Measurements from ENCODE around the gene NCOR1. TPM values are rescaled to one million over a fixed set of nuclear protein-coding genes. Genes with fewer than 3 reads are reported as not detected.
A peak's percentile ranks its signal among the peaks of the same experiment; 100 is the strongest.
"Not testable (repeated sequence)": the region's sequence is repeated elsewhere in the genome, so short reads cannot be mapped to it uniquely, and the experiment has no call there.

The NCOR1 gene
- polyA plus RNA-seq (2013, experiment 1 of 2; ENCODE audit: insufficient read length) = 66.8 TPM
- 47.8 TPM for polyA plus RNA-seq (2013, experiment 2 of 2; ENCODE audit: insufficient read length)

DNA sequence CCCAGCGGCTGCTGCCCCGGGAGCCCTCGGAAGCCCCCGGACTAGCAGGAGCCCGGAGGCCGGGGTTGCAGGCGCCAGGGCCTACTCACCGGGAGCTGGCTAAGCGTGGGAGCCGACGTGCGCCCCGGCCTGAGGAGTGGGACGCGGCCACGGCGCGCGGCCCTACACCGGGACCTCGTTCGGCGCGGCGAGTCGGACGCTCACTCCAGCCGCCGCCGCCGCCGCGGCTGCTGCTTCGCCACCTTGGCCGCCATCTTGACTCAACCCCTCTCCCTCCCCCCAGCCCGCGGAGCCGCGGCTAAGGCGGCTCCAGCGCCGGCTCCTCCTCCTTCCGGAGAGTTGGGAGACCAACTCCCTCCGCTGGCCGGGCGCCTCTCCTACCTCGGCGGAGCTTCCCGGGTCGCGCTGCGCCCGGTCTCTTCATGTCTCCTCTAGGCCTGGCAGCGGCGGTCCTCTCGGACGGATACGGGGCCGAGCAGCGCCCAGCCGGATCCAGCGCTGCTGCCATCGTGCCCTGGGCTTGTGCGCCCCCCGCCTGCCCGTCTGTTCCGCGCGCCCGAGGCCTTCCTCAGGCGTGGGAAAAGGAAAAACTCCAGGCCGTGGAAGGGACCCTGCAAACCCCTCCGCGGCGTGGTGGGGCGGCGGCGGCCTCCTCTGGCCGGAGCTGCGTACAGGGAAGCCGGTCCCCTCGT, at the start of gene NCOR1:
Gene NCOR1 (minus strand): TSS at position 262 of the 692 bp plus-strand sequence. CDS start 20,965 bp downstream, outside the sequence.
- peak; percentile 95 for DNase-seq

DNA sequence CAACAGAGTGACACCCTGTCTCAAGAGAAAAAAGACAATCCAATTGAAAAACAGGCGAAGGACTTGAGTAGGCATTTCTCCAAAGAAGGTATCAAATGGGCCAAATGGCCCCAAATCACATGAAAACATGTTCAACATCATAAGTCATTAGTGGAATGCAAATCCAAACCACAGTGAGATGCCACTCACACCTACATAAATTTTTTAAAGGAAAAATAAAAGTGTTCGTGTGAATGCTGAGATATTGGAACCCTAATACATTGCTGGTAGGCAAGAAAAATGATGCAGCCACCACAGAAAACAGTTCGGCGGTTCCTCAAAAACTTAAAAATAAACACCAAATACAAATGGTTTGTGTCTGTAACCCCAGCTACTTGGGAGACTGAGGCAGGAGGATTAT, 46.9 kb upstream of the NCOR1 start:
- no peak for DNase-seq

DNA sequence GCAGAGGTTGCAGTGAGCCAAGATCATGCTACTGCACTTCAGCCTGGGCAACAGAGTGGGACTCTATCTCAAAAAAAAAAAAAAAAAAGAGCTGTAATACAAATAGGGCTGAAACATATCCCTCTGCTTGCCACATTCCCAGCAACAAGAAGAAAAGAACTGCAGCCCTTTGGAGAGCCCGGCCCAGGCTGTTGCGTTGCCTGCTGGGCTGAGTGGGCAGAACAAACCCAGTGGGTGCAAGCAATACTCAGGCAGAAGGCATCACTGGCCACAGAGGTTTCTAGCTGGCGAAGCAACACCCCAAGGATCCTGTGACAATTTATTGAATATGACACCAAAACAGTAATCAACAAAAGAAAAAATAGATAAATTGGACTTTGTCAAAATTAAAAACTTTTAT, 45.7 kb upstream of the NCOR1 start:
- no peak for DNase-seq

DNA sequence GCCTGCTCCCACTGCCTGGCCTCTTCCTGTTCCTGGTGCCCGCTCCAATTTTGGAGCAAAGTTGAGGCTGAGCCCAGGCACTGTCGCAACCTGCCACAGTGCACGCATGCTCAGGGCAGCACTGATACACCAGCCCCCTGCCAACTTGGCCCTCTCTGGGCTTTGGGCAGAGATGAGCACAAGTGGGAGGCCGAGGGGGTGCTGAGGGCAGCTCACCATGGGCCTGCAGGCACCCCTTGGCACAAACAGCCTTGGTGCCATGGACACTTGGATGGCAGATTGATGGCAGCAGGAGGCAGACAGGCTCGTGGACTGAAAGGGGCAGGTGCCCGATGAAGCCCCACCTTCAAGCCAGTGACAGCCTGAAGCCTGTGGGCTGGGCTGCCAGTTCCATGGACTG, 44.6 kb upstream of the NCOR1 start:
- no peak for DNase-seq

DNA sequence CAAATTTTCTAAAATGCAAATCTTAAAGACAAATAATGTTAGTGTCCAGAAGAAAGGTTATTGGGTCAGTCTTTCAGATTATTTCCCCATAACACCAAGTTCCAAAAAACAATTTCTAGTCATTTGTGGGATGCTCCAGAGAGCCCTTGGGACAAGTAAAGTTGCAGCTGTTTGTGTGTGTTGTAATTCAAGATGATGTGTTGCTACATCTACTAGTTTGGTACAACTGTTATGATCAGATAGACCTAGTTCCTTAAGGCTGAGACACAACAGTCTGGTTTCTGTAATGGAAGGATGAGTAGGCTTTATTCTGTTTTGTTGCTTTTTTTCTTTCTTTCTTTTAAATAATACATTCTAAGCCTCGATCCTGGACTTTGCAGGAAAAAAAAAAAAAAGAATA, 43.6 kb upstream of the NCOR1 start:
- DNase-seq = no peak

DNA sequence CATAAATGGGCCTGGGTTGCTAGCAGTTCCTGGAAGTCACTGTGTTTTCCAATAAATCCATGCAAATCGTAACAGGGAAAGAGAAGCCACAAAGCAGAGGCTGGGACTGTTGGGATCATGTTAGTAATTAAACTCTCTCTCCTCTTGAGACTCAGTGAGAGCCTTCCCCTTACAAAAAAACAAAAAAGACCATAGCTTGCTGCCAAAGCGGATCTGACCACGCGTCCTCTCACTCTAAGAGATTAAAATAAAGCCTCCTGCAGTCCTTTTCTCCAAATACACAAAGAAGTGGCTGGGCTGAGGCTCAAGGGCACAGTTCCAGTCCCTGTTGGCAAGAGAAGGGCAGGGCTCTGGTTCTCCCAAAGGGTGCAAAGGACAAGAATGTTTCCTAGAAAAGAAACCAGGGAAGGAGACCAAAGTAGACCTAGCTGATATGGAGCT, 40.2 kb upstream of the NCOR1 start:
- DNase-seq = no peak

DNA sequence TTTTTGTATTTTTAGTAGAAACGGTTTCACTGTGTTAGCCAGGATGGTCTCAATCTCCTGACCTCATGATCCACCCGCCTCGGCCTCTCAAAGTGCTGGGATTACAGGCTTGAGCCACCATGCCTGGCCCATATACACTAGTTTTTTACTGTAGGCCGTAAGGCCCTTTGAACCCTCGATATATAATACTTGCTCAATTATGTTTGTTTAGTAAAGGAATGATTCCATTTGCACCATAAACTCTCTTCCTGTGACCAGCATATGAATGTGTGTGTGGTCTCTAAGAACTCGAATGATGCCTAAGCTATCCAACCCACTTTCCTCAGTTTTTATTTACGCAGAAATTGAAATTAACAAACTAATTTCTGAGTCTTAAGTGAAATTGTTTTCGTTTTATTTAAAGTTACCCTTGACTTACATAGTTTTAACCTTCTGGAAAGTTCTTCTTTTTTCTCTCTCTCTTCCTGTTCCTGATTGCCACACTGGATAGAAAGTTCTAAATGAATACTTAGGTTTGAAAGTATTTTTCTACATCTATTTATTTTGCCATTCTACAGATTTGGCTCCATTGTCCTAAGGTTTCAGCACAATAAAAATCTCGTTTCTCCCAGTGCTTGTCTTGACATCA, 39.6 kb upstream of the NCOR1 start:
- no peak for DNase-seq

DNA sequence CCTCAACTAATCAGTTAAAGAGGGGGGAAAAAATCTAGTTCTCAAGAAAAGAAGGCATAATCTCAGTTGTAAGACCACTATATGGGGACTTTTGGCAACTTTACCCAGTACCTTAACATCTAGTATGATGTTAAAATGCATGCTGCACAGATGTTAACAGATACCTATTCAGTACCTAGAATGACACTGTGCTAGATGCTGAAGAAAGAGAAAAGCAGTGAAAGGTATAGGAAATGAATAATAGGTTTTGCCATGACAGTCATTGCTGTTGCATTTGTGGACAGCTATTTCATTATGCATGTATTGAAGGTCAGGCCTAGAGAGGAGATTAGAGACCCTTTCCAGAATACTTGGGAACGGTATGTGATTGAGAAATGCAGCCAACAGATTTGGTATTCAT, 36.2 kb upstream of the NCOR1 start:
- DNase-seq = no peak

DNA sequence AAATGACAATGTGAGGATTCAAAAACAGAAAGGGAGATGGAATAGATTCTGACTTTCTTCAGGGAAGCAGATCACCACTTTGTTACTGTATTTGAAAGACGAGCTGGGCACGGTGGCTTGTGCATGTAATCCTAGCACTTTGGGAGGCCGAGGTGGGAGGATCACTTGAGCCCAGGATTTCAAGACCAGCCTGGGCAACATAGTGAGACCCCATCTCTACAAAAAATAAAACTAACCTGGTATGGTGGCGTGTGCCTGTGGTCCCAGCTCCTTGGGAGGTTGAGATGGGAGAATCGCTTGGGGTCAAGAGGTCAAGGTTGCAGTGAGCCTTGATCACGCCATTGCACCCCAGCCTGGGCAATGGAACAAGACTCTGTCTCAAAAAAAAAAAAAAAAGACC, 35.7 kb upstream of the NCOR1 start:
- no peak for DNase-seq

DNA sequence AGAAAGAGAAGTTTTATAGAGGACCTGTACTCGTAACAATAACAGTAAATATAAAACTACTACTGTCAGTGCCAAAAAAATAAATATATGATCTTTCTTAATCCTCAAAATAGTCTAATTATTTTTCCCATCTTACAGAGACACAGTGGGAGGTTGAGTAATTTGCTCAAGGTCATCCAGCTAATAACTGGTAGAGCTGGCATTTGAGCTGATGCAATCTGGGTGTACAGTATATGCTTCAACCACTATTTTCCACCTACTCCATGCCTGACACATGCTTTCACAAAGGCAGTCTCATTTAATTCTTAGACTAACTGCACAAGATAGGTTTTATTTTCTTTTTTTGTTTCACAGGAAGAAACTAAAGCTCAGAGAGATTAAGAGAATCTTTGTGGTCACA, 35.3 kb upstream of the NCOR1 start:
- DNase-seq = peak; percentile 25

DNA sequence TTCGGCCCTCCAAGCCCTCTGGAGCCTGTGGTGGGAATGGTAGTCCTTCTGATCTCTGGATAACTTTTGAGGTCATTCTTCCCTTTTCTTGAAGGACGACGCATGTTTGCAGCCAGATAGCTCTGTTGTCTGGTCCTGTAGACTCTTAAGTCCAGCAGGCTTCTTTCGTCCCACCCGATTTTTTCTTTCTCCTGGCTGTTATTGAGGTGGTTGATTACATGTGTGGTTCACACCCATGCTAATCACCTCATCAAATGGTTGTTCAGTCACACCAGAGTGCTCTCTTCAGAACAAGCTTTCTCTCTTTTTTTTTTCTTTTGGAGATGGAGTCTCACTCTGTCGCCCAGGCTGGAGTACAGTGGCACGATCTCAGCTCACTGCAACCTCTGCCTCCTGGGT, 32.3 kb upstream of the NCOR1 start:
- DNase-seq = no peak

DNA sequence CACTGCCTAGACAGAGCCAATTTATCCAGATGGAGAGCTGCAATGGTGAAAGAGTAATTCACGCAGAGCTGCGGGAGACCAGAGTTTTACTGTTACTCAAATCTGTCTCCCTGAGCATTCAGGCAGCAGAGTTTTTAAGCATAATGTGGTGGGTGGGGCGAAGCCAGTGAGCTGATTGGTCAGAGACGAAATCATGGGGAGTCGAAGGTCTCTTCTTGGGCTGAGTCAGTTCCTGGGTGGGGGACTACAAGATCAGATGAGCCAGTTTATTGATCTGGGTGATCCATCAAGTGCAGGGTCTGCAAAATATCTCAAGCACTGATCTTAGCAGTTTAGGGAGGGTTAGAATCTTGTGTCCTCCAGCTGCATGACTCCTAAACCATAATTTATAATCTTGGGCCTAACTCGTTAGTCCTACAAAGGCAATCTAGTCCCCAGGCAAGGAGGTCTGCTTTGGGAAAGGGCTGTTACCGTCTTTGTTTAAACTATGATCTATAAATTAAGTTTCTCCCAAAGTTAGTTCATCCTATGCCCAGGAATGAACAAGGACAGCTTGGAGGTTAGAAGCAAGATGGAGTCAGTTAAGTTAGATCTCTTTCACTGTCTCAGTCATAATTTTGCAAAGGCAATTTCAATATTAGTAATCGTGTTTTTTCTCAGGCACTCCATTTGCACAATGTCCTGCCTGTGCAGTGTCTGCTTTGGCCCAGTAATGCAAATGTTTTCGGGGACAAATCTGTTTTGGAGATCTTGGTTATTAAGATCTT, 28.6 kb upstream of the NCOR1 start:
- DNase-seq = no peak

DNA sequence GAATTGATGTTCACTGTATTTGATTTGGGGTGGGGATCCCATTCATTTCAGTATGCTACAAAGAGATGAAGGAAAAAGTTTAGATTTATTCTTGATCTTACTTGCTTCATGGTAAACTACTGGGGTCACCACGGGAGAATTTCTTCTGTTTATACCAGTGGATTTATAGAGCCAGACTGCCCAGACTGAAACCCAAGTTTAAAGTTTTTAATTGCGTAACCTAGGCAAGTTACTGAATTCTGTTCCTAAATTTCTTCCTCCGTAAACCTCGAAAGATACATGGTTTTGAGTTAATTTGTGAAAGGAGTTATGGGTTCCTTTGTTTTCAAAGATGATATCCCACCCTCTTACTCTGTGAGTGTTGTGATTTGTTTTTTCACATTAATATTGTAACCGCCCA, 28.1 kb upstream of the NCOR1 start:
- DNase-seq = no peak

DNA sequence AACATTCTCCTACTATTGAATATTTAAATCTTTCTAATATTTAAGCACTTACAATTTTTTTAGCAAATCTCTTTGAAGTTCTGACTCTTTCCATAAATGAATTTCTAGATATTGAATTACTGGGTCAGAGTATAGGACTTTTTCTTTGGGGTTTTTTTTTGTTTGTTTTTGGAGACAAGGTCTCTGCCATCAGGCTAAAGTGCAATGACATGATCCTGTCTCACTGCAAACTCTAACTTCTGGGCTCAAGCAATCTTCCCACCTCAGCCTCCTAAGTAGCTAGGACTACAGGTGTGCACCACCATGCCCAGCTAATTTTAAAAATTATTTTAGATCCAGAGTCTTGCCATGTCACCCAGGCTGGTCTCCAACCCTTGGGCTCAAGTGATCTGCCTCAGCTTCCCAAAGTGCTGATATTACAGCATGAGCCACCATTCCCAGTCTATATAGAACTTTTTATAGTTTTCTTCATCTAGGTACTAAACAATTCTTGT, 26.6 kb upstream of the NCOR1 start:
- no peak for DNase-seq

DNA sequence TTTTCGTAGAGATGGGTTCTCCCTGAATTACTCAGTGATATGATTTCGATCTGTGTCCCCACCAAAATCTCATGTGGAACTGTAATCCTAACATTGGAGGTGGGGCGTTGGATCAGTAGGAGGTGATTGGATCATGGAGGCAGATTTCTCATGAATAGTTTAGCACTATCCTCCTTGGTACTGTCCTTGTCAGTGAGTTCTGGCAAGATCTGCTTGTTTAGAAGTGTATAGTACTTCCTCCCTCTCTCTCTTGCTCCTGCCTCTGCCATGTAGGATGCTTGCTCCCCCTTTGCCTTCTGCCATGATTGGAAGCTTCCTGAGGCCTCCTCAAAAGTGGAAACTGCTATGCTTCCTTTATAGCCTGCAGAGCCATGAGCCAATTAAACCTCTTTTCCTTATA, 24.6 kb upstream of the NCOR1 start:
- no peak for DNase-seq

DNA sequence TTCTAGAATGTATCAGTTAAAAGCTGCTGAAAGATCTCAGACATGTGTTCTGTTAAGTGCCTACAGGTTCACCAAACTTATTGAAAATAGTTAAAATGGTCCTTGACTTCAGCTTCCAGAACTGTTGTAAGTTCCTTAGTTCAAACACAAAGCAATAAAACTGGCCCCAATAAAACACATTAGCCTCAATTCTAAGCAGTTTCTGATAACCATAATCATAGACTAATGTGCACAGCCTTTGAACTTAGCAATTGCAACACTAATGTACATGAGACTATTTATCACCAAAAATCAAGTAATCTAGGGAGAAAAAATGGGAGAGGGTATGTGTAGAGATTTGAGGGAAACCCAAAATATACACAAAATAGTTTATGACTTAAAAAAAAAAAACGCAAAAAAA, 17.1 kb upstream of the NCOR1 start:
- no peak for DNase-seq

DNA sequence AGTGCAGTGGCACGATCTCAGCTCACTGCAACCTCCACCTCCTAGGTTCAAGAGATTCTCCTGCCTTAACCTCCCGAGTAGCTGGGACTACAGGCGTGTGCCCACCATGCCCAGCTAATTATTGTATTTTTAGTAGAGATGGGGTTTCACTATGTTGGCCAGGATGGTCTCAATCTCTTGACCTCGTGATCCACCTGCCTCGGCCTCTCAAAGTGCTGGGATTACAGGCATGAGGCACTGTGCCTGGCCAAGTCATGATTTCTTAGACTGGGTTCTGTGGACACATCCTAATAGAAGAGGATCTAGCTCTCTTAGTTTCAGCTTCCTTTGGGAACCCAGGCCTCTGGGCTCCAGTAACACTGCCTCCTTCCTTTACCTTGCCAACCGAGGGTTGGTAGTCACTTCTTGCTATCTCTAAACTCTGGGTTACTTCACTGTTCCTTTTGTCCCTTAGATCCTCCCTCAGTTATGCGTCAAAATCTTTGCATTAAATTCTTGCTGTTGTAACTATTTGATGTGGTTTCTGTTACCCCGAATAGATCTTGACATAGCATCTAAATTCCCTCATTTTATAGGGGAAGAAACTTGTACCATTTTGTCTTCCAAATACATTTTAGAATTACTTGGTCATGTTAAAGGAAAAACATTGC, 14.7 kb upstream of the NCOR1 start:
- not testable (repeated sequence) for DNase-seq

DNA sequence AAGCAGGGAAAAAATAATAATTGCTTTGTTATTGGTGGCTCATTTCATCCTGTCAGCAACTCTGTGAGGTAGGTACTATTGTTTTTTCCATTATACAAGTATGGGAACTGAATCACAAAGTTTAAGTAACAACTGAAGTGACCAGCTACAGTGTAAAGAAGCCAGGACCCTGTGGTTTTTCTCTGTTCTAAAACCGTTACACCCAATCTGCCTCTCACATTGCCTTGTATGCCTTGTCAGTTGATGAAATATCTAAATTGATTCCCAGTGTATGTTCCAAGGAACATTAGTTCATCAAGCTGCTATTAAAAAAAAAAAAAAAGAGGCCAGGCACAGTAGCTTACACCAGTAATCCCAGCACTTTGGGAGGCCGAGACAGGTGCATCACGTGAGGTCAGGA, 7.1 kb upstream of the NCOR1 start:
- no peak for DNase-seq

DNA sequence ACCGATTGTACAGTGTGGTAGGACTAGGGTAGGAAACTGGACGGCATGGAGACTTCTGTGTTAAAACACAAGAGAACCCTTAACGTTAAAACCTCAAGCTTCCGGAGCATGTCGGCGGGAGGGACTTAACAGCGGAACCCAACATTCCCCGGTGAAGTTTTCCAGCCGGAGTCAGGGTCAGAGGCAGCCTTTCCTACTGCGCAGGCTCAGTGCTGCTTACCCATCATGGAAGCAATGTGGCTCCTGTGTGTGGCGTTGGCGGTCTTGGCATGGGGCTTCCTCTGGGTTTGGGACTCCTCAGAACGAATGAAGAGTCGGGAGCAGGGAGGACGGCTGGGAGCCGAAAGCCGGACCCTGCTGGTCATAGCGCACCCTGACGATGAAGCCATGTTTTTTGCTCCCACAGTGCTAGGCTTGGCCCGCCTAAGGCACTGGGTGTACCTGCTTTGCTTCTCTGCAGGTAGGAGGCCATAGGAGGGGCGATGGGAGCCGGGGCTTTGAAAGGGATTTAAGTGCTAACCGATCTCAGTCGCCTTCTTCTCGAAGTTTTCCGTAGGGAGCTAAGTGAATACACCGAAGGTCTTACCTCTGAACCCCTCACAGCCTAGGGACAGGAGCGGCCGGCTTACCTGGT, 1.8 kb upstream of the NCOR1 start, which contains the start of gene PIGL:
Gene PIGL (plus strand): TSS at position 209 of the 634 bp plus-strand sequence. CDS start 17 bp downstream, at position 226.
- peak; percentile 94 for DNase-seq

DNA sequence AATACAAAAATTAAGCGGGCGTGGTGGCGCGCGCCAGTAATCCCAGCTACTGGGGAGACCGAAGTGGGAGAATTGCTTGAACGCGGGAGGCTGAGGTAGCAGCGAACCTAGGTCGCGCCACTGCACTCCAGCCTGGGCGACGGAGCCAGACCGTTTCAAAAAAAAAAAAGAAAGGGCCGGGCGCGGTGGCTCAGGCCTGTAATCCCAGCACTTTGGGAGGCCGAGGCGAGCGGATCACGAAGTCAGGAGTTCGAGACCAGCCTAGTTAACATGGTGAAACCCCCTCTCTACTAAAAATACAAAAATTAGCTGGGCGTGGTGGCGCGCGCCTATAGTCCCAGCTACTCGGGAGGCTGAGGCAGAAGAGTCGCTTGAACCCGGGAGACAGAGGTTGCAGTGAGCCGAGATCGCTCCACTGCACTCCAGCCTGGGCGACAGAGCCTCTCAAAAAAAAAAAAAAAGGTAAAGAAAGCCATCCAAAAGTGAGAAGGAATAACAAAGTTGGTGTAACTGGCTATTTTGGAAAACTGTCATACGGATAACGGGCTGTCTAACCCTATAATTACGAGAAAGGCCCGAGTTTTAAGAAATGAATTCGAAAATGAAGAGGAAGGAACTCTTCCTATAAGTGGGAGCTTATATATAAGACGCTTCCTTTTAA, 1.1 kb upstream of the NCOR1 start:
- DNase-seq = not testable (repeated sequence)

DNA sequence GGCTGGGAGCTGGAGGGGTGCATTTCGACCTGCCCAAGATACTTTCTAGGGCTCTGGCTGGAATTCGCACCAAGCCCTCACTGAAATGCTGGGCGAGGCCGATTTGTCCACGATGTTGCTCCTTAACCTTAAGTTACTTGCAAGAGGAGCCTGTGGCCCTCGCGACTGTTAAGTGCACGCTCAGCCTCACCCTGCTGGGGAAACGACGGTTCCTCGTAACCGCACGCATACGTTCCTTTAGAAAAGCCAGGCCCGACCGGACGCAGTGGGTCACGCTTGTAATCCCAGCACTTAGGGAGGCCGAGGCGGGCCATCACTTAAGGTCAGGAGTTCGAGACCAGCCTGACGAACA, 607 bp upstream of the NCOR1 start:
- no peak for DNase-seq

DNA sequence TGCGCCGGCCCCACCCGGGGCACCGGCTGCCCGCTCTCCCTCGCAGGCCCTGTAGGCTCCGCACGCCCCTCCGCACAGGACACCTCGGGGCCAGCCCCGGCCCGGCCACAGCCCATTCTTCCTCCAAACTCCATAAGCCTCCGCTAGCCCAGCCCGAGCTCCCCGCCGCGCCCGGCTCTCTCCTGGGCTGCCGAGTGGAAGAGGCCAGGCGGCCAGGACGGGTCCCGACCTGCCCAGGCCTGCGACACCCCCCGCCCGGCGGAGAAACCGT, 397 bp downstream of the NCOR1 start:
- DNase-seq = peak; percentile 31

All from fibroblast of skin of back (primary cell).